NCI-H226 (cell line): ENCODE measurements around the gene ZNF654.
"Not testable (repeated sequence)": the region's sequence is repeated elsewhere in the genome, so short reads cannot be mapped to it uniquely, and the experiment has no call there.

Experiments used
- DNase-seq: peaks from one replicate; pipeline ENCODE4 v3.0.0-alpha.2; 2015

Gene ZNF654

GRCh38 chr3:88058581-88059379, at the start of gene ZNF654, which contains the start of gene CGGBP1:
ZNF654 (plus strand) TSS chr3:88059255; CDS start chr3:88059320, 65 bp downstream.
CGGBP1 (minus strand) TSS chr3:88059005; CDS start chr3:88055976, 3,029 bp downstream.
- DNase-seq, result peak; percentile 96

- no peak for DNase-seq
Observed at GRCh38 chr3:88010810-88011209, 48.2 kb upstream of the ZNF654 start.

- DNase-seq, result no peak
Observed at GRCh38 chr3:88013592-88013991, 45.5 kb upstream of the ZNF654 start.

GRCh38 chr3:88015656-88016055, 43.4 kb upstream of the ZNF654 start:
- DNase-seq, result not testable (repeated sequence)

GRCh38 chr3:88019024-88019423, 40.0 kb upstream of the ZNF654 start:
- no peak for DNase-seq

GRCh38 chr3:88025001-88025552, 34.0 kb upstream of the ZNF654 start:
- no peak for DNase-seq

- no peak for DNase-seq
Observed at GRCh38 chr3:88028876-88029275, 30.2 kb upstream of the ZNF654 start.

- no peak for DNase-seq
Observed at GRCh38 chr3:88030210-88030609, 28.8 kb upstream of the ZNF654 start.

GRCh38 chr3:88031642-88032077, 27.4 kb upstream of the ZNF654 start:
- no peak for DNase-seq

GRCh38 chr3:88032245-88032644, 26.8 kb upstream of the ZNF654 start:
- DNase-seq, result no peak

- DNase-seq, result no peak
Observed at GRCh38 chr3:88033079-88033478, 26.0 kb upstream of the ZNF654 start.

GRCh38 chr3:88033808-88034207, 25.2 kb upstream of the ZNF654 start:
- no peak for DNase-seq

GRCh38 chr3:88034491-88035275, 24.4 kb upstream of the ZNF654 start:
- DNase-seq, result no peak

- DNase-seq, result no peak
Observed at GRCh38 chr3:88036221-88036620, 22.8 kb upstream of the ZNF654 start.

GRCh38 chr3:88038566-88038965, 20.5 kb upstream of the ZNF654 start:
- DNase-seq, result peak; percentile 80

- DNase-seq, result no peak
Observed at GRCh38 chr3:88040529-88040928, 18.5 kb upstream of the ZNF654 start.

- DNase-seq, result no peak
Observed at GRCh38 chr3:88041005-88041404, 18.1 kb upstream of the ZNF654 start.

- no peak for DNase-seq
Observed at GRCh38 chr3:88044411-88044810, 14.6 kb upstream of the ZNF654 start.

- no peak for DNase-seq
Observed at GRCh38 chr3:88046766-88047165, 12.3 kb upstream of the ZNF654 start.

- no peak for DNase-seq
Observed at GRCh38 chr3:88057630-88058305, 1.3 kb upstream of the ZNF654 start.

GRCh38 chr3:88058306-88058580, 812 bp upstream of the ZNF654 start:
- no peak for DNase-seq

GRCh38 chr3:88059380-88060170, 520 bp downstream of the ZNF654 start:
- no peak for DNase-seq
